Thoracic aorta (tissue), 2 donors: ENCODE data around the gene LAMA5. TPM values are rescaled to one million over a fixed set of nuclear protein-coding genes. Genes with fewer than 3 reads are reported as not detected.
A peak's percentile ranks its signal among the peaks of the same experiment; 100 is the strongest.

Source experiments
- ATAC-seq: fragments of 150-250 bp; one replicate; pipeline ENCODE4 v1.8.0; 2017; ENCODE audit warnings: low read depth; ENCODE audit not compliant: insufficient number of reproducible peaks, low FRiP score
- DNase-seq: peaks from one replicate; pipeline ENCODE4 v3.0.0-alpha.2; 2020; ENCODE audit warnings: low spot score
- H3K27ac ChIP-seq, 2 donors: fragments of 200-600 bp; sonication (generic); 1 replicate in 1 of 2; 2 replicates in 1 of 2; pipeline ENCODE4 v1.5.1; 2016; ENCODE audit warnings: mild to moderate bottlenecking in 2 of 2, moderate library complexity in 2 of 2
- H3K27me3 ChIP-seq: fragments of 200-600 bp; sonication (generic); replicated peaks from 2 replicates; pipeline ENCODE4 v1.6.0; 2016; ENCODE audit warnings: mild to moderate bottlenecking; ENCODE audit not compliant: insufficient read depth
- H3K36me3 ChIP-seq: fragments of 200-600 bp; sonication (generic); one replicate; pipeline ENCODE4 v1.5.1; 2016
- H3K4me1 ChIP-seq, 2 donors: fragments of 200-600 bp; sonication (generic); 1 replicate in 1 of 2; 2 replicates in 1 of 2; pipeline versions ENCODE4 v1.5.1 to v1.6.0; 2016; ENCODE audit warnings: low read depth in 2 of 2, mild to moderate bottlenecking in 1 of 2; ENCODE audit not compliant: control insufficient read depth in 1 of 2
- H3K4me3 ChIP-seq: fragments of 200-600 bp; sonication (generic); 2 replicates; pipeline ENCODE4 v1.5.1; 2016; ENCODE audit warnings: mild to moderate bottlenecking
- H3K9me3 ChIP-seq: fragments of 200-600 bp; sonication (generic); 2 replicates; pipeline ENCODE4 v1.5.1; 2016
- total RNA-seq, 2 donors: library from RNA; depleted of rRNA; stranded (reverse); fragments of >200 nt; gene quantifications; one replicate each; pipeline versions ENCODE4 v1.1.0 to v1.2.3, GENCODE V29; 2016
- TF ChIP-seq, protein P1 (sequence below): fragments of 200-600 bp; sonication (generic); IDR thresholded peaks from one replicate; pipeline ENCODE4 v1.5.1; 2019; ENCODE audit warnings: antibody characterized with exemption

Gene LAMA5
- total RNA-seq, 2 donors from 2014 or later: 289 to 333 TPM

- TF ChIP-seq, protein P1, sequence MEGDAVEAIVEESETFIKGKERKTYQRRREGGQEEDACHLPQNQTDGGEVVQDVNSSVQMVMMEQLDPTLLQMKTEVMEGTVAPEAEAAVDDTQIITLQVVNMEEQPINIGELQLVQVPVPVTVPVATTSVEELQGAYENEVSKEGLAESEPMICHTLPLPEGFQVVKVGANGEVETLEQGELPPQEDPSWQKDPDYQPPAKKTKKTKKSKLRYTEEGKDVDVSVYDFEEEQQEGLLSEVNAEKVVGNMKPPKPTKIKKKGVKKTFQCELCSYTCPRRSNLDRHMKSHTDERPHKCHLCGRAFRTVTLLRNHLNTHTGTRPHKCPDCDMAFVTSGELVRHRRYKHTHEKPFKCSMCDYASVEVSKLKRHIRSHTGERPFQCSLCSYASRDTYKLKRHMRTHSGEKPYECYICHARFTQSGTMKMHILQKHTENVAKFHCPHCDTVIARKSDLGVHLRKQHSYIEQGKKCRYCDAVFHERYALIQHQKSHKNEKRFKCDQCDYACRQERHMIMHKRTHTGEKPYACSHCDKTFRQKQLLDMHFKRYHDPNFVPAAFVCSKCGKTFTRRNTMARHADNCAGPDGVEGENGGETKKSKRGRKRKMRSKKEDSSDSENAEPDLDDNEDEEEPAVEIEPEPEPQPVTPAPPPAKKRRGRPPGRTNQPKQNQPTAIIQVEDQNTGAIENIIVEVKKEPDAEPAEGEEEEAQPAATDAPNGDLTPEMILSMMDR: no peak
- H3K4me1 ChIP-seq: peaks cover 56 to 91% of the 10 kb centered on the region in 2 donors
- no peaks in the 10 kb centered on the region for H3K9me3 ChIP-seq
- no peak for DNase-seq
- peak overlapping the region; percentile 61 to 83 for H3K27ac ChIP-seq
- no peak for ATAC-seq
- H3K4me3 ChIP-seq: peak overlapping the region; percentile 97
- no peaks in the 10 kb centered on the region for H3K36me3 ChIP-seq
- H3K27me3 ChIP-seq: no peaks in the 10 kb centered on the region
Observed at GRCh38 chr20:62367633-62368391, 700 bp upstream of the LAMA5 start.

GRCh38 chr20:62366370-62367135 is 559 bp downstream of the LAMA5 start:
- Histone ChIP-seq H3K4me1 (peaks cover 58 to 92% of the 10 kb centered on the region in 2 donors), H3K27me3 (no peaks in the 10 kb centered on the region), H3K4me3 (peak overlapping the region; percentile 97), H3K27ac (peak overlapping the region; percentile 83 to 95), H3K36me3 (no peaks in the 10 kb centered on the region), H3K9me3 (no peaks in the 10 kb centered on the region)
- ATAC-seq (no peak), DNase-seq (no peak)
- TF ChIP-seq, protein P1: no peak

DNA sequence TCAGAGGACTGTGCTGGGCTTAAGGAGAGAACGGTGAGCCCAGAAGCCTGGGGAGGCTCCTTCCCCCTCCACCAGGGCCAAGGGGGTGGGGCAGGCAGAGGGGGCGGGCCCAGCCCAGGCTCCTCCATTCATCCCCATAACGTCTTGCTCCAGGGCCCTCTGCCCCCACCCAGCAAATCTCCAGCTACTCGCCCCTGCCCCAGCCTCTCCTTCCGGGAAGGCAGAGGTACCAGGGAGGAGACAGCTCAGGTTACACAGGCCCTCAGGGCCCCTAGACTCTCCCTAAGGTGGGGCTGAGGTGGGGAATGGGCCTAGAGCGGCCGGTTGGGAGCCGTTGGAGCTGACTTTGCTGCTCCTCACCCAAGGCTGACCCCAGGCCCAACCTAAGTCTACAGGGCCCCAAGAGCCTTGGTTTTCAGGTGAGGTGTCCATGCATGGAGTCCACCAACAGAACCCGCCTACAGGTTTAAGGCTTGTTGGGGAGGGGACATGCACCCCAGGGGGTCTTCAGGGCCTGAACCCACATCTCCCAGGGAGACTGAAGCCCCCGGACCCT is 1.2 kb downstream of the LAMA5 start:
- peaks cover 62 to 92% of the 10 kb centered on the region in 2 donors for H3K4me1 ChIP-seq
- no peaks in the 10 kb centered on the region for H3K9me3 ChIP-seq
- DNase-seq: no peak
- peak overlapping the region; percentile 83 to 95 for H3K27ac ChIP-seq
- H3K4me3 ChIP-seq: peak overlapping the region; percentile 97
- no peaks in the 10 kb centered on the region for H3K27me3 ChIP-seq
- TF ChIP-seq, protein P1: no peak
- H3K36me3 ChIP-seq: no peaks in the 10 kb centered on the region
- ATAC-seq: peak; percentile 15

DNA sequence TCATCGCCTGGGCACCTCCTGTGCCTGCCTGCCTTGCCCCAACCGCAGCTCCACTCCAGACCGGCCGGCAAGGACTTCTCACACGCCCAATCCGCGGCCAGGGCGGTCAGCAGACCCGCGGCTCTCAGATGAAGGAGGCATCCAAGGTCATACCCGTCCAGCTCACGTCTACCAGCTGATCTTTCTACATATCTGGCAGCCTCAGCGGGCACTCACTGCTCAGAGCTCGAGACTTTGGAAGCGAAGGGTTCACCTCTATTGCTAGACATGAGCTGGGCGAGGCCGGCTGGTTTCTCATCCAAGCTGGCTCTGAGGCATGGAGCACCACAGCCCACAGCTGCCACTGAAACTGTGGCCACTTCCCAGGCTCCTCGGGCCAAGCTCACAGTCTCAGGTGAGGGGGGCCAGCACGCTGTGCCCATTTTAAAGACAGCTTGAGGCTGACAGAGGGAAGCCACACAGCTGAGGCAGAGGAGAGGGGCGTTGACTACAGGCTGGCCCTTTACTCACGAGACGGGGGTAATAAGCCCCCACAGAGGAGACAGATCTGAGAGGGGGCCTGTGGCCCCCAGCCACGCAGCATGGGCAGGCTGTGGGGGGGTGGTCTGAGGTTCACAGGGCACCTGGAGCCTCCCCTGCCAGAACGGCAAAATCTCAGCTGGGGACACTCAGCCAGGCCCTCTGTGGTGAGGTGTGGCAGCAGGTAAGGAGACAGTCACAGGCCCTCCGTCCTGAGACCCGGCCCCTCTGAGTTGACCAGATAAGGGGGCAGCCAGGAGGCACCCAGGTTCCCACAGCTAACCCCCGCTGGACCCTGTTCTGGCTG is 2.0 kb downstream of the LAMA5 start:
- peak; percentile 37 for ATAC-seq
- peak overlapping the region; percentile 97 for H3K4me3 ChIP-seq
- H3K36me3 ChIP-seq: no peaks in the 10 kb centered on the region
- no peaks in the 10 kb centered on the region for H3K9me3 ChIP-seq
- DNase-seq: peak; percentile 66
- TF ChIP-seq, protein P1: no peak
- H3K4me1 ChIP-seq: peaks cover 59 to 88% of the 10 kb centered on the region in 2 donors
- H3K27me3 ChIP-seq: no peaks in the 10 kb centered on the region
- H3K27ac ChIP-seq: peak overlapping the region; percentile 83 to 95
